Epithelial cell of esophagus (primary cell): Measurements from ENCODE around the gene RASEF.
A peak's percentile ranks its signal among the peaks of the same experiment; 100 is the strongest.

Experiments
- DNase-seq: peaks from one replicate; pipeline ENCODE4 v3.0.0; 2010; ENCODE audit warnings: low read depth
- H3K4me3 ChIP-seq: 2 replicates; pipeline ENCODE4 v1.5.1; 2011; ENCODE audit warnings: mild to moderate bottlenecking, low read length, control low read depth
- TF ChIP-seq, protein P1 (sequence below): IDR thresholded peaks from 2 replicates; pipeline ENCODE4 v1.5.1; 2011; ENCODE audit warnings: low read depth, mild to moderate bottlenecking, low read length, control low read depth, inconsistent platforms; ENCODE audit not compliant: insufficient read depth; ENCODE audit errors: missing control alignments

RASEF gene

DNA sequence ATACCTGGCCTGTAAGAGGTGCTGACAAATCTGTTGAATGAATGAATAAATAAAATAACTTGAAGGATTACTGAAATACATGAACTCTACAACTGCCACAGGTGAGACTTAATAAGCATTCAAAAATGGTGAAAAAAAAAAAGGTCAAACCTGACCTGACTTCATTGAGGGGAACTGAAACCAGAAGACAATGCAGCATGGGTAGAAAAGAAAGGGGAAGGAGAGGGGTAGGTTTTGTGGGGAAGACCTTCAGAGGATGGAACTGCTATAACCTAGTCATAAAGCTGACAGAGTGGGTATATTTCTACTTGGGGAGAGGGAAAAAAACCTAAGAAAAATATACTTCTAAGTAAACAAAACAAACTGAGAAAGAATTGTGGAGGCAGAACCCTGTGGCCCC is 56.6 kb downstream of the RASEF start:
- DNase-seq, result no peak
- TF ChIP-seq, protein P1, sequence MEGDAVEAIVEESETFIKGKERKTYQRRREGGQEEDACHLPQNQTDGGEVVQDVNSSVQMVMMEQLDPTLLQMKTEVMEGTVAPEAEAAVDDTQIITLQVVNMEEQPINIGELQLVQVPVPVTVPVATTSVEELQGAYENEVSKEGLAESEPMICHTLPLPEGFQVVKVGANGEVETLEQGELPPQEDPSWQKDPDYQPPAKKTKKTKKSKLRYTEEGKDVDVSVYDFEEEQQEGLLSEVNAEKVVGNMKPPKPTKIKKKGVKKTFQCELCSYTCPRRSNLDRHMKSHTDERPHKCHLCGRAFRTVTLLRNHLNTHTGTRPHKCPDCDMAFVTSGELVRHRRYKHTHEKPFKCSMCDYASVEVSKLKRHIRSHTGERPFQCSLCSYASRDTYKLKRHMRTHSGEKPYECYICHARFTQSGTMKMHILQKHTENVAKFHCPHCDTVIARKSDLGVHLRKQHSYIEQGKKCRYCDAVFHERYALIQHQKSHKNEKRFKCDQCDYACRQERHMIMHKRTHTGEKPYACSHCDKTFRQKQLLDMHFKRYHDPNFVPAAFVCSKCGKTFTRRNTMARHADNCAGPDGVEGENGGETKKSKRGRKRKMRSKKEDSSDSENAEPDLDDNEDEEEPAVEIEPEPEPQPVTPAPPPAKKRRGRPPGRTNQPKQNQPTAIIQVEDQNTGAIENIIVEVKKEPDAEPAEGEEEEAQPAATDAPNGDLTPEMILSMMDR, result no peak
- H3K4me3 ChIP-seq, result no peak overlapping the region

DNA sequence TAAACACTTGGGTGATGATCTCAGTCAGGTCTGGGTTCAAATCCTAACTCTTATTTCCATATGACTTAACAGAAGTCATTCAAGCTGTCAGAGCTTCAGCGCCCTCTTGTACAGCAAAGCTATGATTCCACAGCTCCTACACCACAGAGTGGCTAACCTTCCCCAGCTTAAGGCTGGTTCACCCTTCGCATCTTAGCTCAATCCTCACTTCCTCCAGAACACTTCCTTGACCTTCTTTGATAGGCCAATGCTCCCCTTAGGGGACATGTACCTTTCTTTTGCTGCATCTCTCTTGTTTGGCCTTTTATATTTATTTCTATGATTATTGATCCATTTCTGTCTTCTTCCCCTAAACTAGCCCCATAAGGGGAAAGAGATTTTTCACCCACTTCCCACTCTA is 57.0 kb downstream of the RASEF start:
- no peak overlapping the region for H3K4me3 ChIP-seq
- DNase-seq, result no peak
- TF ChIP-seq, protein P1, result no peak

DNA sequence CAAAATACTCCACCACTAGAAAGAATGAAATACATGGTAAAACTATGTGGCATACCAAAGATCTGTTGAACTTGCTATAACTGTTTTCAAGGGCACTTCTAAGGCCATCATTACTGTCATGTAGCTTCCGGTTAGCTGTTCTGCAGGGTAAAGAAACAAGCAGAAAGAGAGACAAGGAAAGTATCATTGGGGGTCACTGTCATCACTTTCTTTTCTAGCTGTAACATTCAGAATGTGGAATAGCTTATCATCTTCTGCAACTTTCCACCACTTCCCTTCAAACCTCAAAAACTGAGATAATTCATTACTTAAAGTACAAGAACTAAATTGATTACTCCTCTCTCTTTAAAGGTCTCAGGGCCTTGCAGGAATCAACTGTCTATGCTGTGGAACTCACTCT is 57.6 kb downstream of the RASEF start:
- DNase-seq, result no peak
- H3K4me3 ChIP-seq, result no peak overlapping the region
- TF ChIP-seq, protein P1, result no peak

DNA sequence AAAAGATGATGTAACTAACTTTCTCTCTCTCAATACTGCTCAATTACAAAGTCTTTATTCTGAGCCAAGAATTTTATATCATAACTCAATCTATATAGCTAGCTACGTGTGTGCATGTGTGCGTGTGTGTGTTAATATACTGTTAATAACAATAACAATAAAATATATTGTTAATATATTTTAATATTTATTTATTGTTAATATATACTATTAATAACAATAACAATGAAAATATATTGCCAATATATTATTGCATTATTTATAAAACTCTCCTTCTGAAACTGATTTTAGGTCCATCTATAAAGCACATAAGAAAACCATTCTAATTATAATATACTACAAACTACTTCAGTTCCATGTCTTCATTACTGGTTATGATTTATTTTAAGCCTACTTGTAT is 60.6 kb downstream of the RASEF start:
- TF ChIP-seq, protein P1, result no peak
- no peak overlapping the region for H3K4me3 ChIP-seq
- DNase-seq, result no peak

DNA sequence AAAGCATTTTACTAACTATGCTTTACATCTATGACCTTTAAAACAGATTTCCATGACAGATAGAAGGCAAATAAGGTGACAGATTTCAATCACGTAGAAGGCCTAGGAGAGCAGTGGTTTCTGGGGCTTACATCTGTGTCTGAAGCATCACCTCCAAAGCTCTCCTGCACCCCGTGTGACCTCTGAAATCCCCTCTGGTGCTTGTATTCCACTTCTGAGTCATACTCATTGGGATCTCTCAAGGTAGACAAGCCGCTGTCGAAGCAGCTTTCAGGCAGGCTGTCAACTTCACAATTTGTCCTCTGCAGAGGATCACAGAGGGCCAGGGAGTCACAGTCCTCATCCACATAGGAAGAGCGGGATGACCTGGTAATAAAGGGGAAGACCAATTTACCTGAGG is 62.2 kb downstream of the RASEF start:
- H3K4me3 ChIP-seq, result no peak overlapping the region
- DNase-seq, result no peak
- TF ChIP-seq, protein P1, result no peak

DNA sequence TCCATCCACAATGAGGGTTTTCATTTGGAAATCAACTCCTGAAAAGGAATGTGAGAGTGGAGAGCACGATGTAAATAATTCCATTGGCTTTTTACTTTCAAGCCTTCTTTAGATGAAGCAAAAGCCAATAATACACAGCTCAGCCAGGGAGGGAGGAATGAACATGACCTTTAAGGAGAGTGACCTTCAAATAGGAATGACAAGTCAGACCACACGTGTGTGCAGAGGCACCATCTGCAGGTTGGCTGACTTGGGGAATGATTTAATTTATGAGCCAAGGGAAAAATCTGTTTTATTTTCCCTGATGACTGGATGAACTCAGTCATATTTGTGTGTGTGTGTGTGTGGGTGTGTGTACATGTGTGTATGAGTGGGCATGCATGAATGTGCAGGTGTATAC is 64.5 kb downstream of the RASEF start:
- no peak overlapping the region for H3K4me3 ChIP-seq
- DNase-seq, result no peak
- TF ChIP-seq, protein P1, result no peak

DNA sequence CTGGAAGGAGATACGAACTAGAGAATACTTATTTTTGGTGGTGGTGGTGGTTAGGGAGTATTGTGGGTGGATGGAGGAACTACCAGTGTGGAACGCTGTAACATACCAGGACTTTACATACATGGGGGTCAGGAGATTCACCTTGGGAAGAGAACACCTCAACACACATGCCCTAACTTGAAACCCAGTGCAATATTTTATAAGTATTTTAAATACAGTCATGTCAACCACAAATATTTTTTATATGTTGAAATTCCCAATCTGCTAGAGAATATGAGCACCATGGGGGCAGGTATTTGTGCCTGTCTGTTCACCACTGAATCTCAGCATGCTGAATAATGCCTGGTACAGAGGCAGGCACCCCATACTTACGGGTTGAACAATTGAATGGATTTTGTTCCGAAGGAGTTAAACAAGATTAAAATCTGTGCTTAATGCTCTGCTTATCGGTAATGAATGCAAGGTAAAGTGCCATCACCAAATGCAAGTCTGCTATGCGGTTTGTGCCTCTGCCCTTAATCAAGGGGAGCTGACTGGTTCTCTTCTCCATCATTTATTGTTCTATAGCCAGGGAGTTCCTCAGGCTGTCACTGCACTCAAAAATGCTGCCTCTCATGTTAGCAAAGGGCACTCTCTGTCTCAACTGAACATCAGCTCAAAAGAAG is 65.3 kb downstream of the RASEF start:
- H3K4me3 ChIP-seq, result no peak overlapping the region
- TF ChIP-seq, protein P1, result no peak
- peak; percentile 10 for DNase-seq
